ENCODE data around the gene TSPAN5. TPM values are rescaled to one million over a fixed set of nuclear protein-coding genes. Genes with fewer than 3 reads are reported as not detected.

TSPAN5 gene
- total and polyA plus RNA-seq, 2 of the 4 experiments (the other 2 are of a cell fraction) = 64.8 to 79.6 TPM

DNA sequence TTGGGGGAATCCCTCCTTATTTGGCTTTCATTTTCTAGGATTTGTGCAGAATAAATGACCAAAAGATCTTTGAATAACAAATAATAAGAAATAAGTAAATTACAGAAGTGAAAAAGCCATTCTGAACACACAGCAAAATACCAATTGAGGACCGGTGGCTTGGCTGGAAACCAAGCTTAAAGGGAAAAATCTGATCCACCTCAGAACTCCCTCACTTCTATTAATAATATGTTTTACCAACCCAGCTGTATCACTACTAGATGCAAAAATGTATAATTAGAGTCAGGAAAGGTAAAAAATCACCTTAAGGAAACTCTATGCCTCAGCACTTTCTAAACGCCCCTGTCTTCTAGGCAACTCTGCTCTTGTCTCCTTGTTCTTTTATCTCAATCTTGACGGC, 77.3 kb downstream of the TSPAN5 start:
- H4K91ac ChIP-seq (ENCODE audit: insufficient read depth, low read depth, low read length) = no peak overlapping the region
- no peak overlapping the region for H2BK120ac ChIP-seq (ENCODE audit: low read depth, low read length)
- in situ Hi-C loops (cut with MboI; ENCODE audit: low sequenced_read_pairs) = no loop called here
- peaks cover 11% of the 10 kb centered on the region; the same call in 1 of the 2 replicates for H4K20me1 ChIP-seq (ENCODE audit: insufficient read depth, low read length)
- no peak overlapping the region for H2AFZ ChIP-seq (replicated peaks; ENCODE audit: low read length, poor library complexity)
- peaks cover 38 to 70% of the 10 kb centered on the region in 2 experiments for H3K79me1 ChIP-seq (ENCODE audit: low read depth in 1 of 2, low read length in 2 of 2)
- no peak overlapping the region for H3K4me3 ChIP-seq (ENCODE audit: insufficient read depth, low read depth, low read length)
- no peak overlapping the region for H3K56ac ChIP-seq (ENCODE audit: extremely low read depth, insufficient read depth, low read length)
- H3K23ac ChIP-seq (ENCODE audit: low read depth, low read length) = no peak overlapping the region
- no TSS peak for BruUV-seq (replicated peaks)
- H3K36me3 ChIP-seq (ENCODE audit: control insufficient read depth, insufficient read depth, low read length) = no peaks in the 10 kb centered on the region; the same call in 1 of the 2 replicates
- no peak overlapping the region for H4K8ac ChIP-seq (ENCODE audit: low read depth in 2 of 2, low read length in 2 of 2)
- ChIA-PET CTCF (no interaction called here), POLR2A (ENCODE audit: unreplicated experiment) (no interaction called here)
- H3K9me3 ChIP-seq (ENCODE audit: control insufficient read depth, insufficient read depth, low read length) = no peaks in the 10 kb centered on the region
- H3K18ac ChIP-seq (ENCODE audit: low read depth, low read length) = no peak overlapping the region
- TF ChIP-seq POLR2A (IDR thresholded peaks at IDR 0.05; ENCODE audit: low read depth, low read length) = no peak
- no peak overlapping the region for H2AK5ac ChIP-seq (ENCODE audit: low read depth, low read length)
- H2AK9ac ChIP-seq (replicated peaks; ENCODE audit: low read depth, low read length, poor library complexity) = no peak overlapping the region
- H3K4me1 ChIP-seq (ENCODE audit: control insufficient read depth, insufficient read depth, low read length) = peaks cover 9% of the 10 kb centered on the region
- H2BK5ac ChIP-seq (ENCODE audit: low read depth, low read length, poor library complexity, severe bottlenecking) = no peak overlapping the region
- no peak overlapping the region for H3K9ac ChIP-seq (ENCODE audit: low read depth, low read length)
- no peak overlapping the region for H4K5ac ChIP-seq (ENCODE audit: low read depth, low read length)
- 0 out of 2 replicates have a peak, but pooled peaks cover 6% of the 10 kb centered on the region for H3K9me1 ChIP-seq (ENCODE audit: insufficient read depth, low read length)
- no peak overlapping the region for H2BK15ac ChIP-seq (ENCODE audit: low read depth, low read length)
- intact Hi-C loops (cut with micrococcal nuclease) = no loop called here
- H3K4ac ChIP-seq (ENCODE audit: low read depth, low read length) = no peak overlapping the region
- no peak overlapping the region for H2BK20ac ChIP-seq (ENCODE audit: low read depth, low read length)
- dilution Hi-C loops (cut with HindIII; ENCODE audit: low sequenced_read_pairs, unreplicated experiment) = no loop called here
- no peaks in the 10 kb centered on the region for H3K27me3 ChIP-seq (ENCODE audit: control insufficient read depth, insufficient read depth, low read length)
- no peak for ATAC-seq (ENCODE audit: low read depth)
- no peak overlapping the region for H3K27ac ChIP-seq (ENCODE audit: insufficient read depth, low read length)
- DNase-seq = no peak
- no CpG with 5 or more reads among the region's 3 CpGs for WGBS, 2 experiments (ENCODE audit: extremely low coverage in 2 of 2, insufficient read length in 1 of 2)
- H3K14ac ChIP-seq (replicated peaks; ENCODE audit: low read depth, low read length) = no peak overlapping the region
- no peak overlapping the region for H3K4me2 ChIP-seq (ENCODE audit: low read depth, low read length)

All from IMR-90 (cell line).